GM19455 (cell line): ENCODE measurements around the gene ABHD1.
"Not testable (repeated sequence)": the region's sequence is repeated elsewhere in the genome, so short reads cannot be mapped to it uniquely, and the experiment has no call there.

Experiments
- ATAC-seq: cut with Tn5 transposase; IDR thresholded peaks from one replicate; pipeline ENCODE4 v1.9.1; 2021; ENCODE audit not compliant: unreplicated experiment

ABHD1 gene

GRCh38 chr2:27162151-27163121 lies 38.8 kb downstream of the ABHD1 start:
- no peak for ATAC-seq

GRCh38 chr2:27164960-27165763 lies 41.5 kb downstream of the ABHD1 start:
- no peak for ATAC-seq

GRCh38 chr2:27170581-27171337 lies 47.1 kb downstream of the ABHD1 start:
- no peak for ATAC-seq

GRCh38 chr2:27171351-27171848 lies 47.8 kb downstream of the ABHD1 start:
- ATAC-seq: no peak

GRCh38 chr2:27174638-27175037 lies 51.0 kb downstream of the ABHD1 start:
- ATAC-seq: no peak

GRCh38 chr2:27175330-27175729 lies 51.7 kb downstream of the ABHD1 start:
- no peak for ATAC-seq

- ATAC-seq: not testable (repeated sequence)
Measured at GRCh38 chr2:27175781-27176180, 52.2 kb downstream of the ABHD1 start.

- no peak for ATAC-seq
Measured at GRCh38 chr2:27177441-27178351, 54.1 kb downstream of the ABHD1 start.

GRCh38 chr2:27178469-27178868 lies 54.9 kb downstream of the ABHD1 start:
- ATAC-seq: no peak

- no peak for ATAC-seq
Measured at GRCh38 chr2:27179344-27180000, 55.9 kb downstream of the ABHD1 start.
